Muscle layer of colon (tissue), 2 donors: ENCODE measurements around the gene DENND1A.
"Not testable (repeated sequence)": the region's sequence is repeated elsewhere in the genome, so short reads cannot be mapped to it uniquely, and the experiment has no call there.

Experiments used
- H3K27ac ChIP-seq: one replicate; pipeline ENCODE4 v1.7.0; 2013; ENCODE audit warnings: low read depth, mild to moderate bottlenecking, low read length, moderate library complexity
- H3K27me3 ChIP-seq, 2 donors: one replicate each; pipeline ENCODE4 v1.7.0; 2013; ENCODE audit warnings: low read length in 2 of 2, mild to moderate bottlenecking in 2 of 2; ENCODE audit not compliant: insufficient read depth in 2 of 2, control insufficient read depth in 1 of 2
- H3K36me3 ChIP-seq: one replicate; pipeline ENCODE4 v1.7.0; 2013; ENCODE audit warnings: mild to moderate bottlenecking, low read length; ENCODE audit not compliant: insufficient read depth
- H3K4me1 ChIP-seq: one replicate; pipeline ENCODE4 v1.7.0; 2013; ENCODE audit warnings: mild to moderate bottlenecking, low read length; ENCODE audit not compliant: insufficient read depth
- H3K4me3 ChIP-seq, 2 donors: one replicate each; pipeline ENCODE4 v1.7.0; 2013; ENCODE audit warnings: low read length in 2 of 2, low read depth in 1 of 2, mild to moderate bottlenecking in 1 of 2, moderate library complexity in 1 of 2
- H3K9ac ChIP-seq: one replicate; pipeline ENCODE4 v1.7.0; 2013; ENCODE audit warnings: low read length
- H3K9me3 ChIP-seq: one replicate; pipeline ENCODE4 v1.7.0; 2013; ENCODE audit warnings: mild to moderate bottlenecking, low read length
- donor health status: abdominal sarcoma.
- donor health status: Adenocarcinoma of cecum.

DENND1A gene

DNA sequence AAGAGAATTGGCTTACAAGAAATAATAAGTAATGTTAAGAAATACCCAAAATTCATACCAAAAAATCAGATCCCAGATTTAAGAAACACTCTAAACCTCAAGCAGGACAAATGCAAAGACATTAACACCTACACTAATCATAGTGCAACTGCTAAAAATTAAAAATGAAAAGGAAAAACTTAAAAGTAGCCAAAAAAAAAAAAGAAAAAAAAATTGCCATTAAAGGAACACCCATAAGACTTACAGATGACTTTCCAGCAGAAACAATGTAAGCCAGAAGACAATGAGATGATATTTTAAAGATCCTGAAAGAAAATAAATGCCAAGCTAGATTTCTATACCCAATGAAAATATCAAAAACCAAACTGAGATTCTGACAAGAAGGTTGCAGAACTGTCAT lies 101.5 kb downstream of the DENND1A start:
- no peaks in the 10 kb centered on the region for H3K27me3 ChIP-seq
- no peaks in the 10 kb centered on the region for H3K4me1 ChIP-seq
- H3K9me3 ChIP-seq: peaks cover 6% of the 10 kb centered on the region
- no peak overlapping the region for H3K27ac ChIP-seq
- no peak overlapping the region for H3K9ac ChIP-seq
- no peak overlapping the region for H3K4me3 ChIP-seq
- H3K36me3 ChIP-seq: no peaks in the 10 kb centered on the region

GRCh38 chr9:123825342-123826060 lies 104.4 kb downstream of the DENND1A start:
- H3K27ac ChIP-seq: no peak overlapping the region
- peaks cover 6% of the 10 kb centered on the region for H3K9me3 ChIP-seq
- H3K36me3 ChIP-seq: no peaks in the 10 kb centered on the region
- no peak overlapping the region for H3K4me3 ChIP-seq
- H3K27me3 ChIP-seq: no peaks in the 10 kb centered on the region
- peaks cover 6% of the 10 kb centered on the region for H3K4me1 ChIP-seq
- H3K9ac ChIP-seq: no peak overlapping the region

- no peak overlapping the region for H3K9ac ChIP-seq
- H3K27ac ChIP-seq: no peak overlapping the region
- peaks cover 5% of the 10 kb centered on the region for H3K9me3 ChIP-seq
- H3K27me3 ChIP-seq: no peaks in the 10 kb centered on the region
- H3K4me3 ChIP-seq: no peak overlapping the region
- H3K36me3 ChIP-seq: no peaks in the 10 kb centered on the region
- peaks cover 6% of the 10 kb centered on the region for H3K4me1 ChIP-seq
Measured at GRCh38 chr9:123823194-123823947, 106.6 kb downstream of the DENND1A start.

GRCh38 chr9:123821619-123822018 lies 108.3 kb downstream of the DENND1A start:
- Histone ChIP-seq H3K27me3 (no peaks in the 10 kb centered on the region), H3K27ac (no peak overlapping the region), H3K9ac (no peak overlapping the region), H3K4me1 (peaks cover 6% of the 10 kb centered on the region), H3K36me3 (no peaks in the 10 kb centered on the region), H3K9me3 (no peaks in the 10 kb centered on the region), H3K4me3 (no peak overlapping the region)

DNA sequence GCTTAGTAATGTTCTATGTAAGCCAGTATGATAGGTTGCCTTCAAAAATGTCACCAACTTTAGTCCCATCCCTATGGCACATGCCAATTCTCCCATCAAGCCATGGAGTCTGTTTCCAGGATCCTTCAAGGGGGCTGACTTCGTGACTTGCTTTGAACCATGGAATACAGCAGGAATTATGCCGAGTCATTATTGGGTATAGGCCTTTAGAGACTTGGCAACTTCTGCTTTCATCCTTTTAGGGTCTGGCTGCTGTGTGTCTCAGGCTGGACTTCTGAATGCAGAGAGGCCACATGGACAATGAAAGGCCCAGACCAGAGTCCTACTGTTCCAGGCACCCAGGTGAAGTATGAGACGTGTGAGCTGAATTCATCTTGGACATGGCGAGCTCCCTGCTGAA lies 109.8 kb downstream of the DENND1A start:
- H3K27ac ChIP-seq: no peak overlapping the region
- H3K36me3 ChIP-seq: no peaks in the 10 kb centered on the region
- H3K9ac ChIP-seq: no peak overlapping the region
- peaks cover 6% of the 10 kb centered on the region for H3K4me1 ChIP-seq
- no peak overlapping the region for H3K4me3 ChIP-seq
- no peaks in the 10 kb centered on the region for H3K9me3 ChIP-seq
- no peaks in the 10 kb centered on the region for H3K27me3 ChIP-seq

DNA sequence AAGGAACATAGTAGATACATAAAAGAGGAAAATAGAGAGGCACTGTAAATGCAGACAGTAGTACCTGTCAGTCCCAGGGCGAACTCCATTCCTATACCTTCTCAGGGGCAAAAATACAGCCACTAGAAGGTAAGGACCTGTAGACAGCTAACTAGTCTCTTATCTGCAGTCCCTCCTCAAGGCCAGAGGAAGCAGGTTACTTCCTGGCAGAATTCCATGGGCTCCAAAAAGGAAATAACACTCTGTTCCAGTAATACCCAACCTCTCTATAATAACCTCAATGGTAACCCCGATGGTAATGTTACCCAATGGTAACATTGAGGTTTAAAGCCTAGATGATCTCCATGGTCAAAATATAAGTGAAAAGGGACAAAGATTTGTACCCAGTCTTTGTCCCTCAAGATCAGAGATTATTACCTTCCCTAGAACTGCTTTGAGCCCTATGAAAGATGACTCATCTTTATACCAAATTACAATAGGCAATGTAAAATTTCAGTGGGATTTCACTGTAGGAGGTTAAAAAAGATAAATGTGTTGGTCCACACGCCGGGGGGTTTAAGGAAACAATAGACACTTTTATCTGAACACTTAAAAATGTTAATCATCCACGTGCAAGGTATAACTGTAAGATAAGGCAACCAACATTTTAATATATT lies 113.0 kb downstream of the DENND1A start:
- no peak overlapping the region for H3K27ac ChIP-seq
- H3K4me3 ChIP-seq: no peak overlapping the region
- no peak overlapping the region for H3K9ac ChIP-seq
- no peaks in the 10 kb centered on the region for H3K27me3 ChIP-seq
- H3K36me3 ChIP-seq: no peaks in the 10 kb centered on the region
- H3K9me3 ChIP-seq: no peaks in the 10 kb centered on the region
- H3K4me1 ChIP-seq: peaks cover 6% of the 10 kb centered on the region

DNA sequence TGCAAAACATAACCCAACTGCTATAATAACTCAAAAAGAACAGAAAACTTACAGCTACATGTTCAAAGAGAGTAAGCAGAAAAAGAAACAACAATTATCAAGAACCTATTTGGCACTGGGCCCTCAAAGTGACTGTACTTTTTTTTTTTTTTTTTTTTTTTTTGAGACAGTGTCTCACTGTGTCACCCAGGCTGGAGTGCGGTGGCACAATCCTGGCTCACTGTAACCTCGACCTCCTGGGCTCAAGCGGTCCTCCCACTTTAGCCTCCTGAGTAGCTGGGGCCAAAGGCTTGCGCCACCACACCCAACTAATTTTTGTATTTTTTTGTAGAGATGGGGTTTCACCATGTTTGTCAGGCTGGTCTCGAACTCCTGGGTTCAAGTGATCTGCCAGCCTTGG lies 114.1 kb downstream of the DENND1A start:
- not testable (repeated sequence) for H3K27ac ChIP-seq, H3K4me3 ChIP-seq, H3K9ac ChIP-seq, H3K27me3 ChIP-seq, H3K36me3 ChIP-seq, H3K4me1 ChIP-seq, H3K9me3 ChIP-seq

GRCh38 chr9:123814496-123814895 lies 115.4 kb downstream of the DENND1A start:
- no peak overlapping the region for H3K4me3 ChIP-seq
- H3K27ac ChIP-seq: no peak overlapping the region
- H3K9me3 ChIP-seq: no peaks in the 10 kb centered on the region
- H3K36me3 ChIP-seq: no peaks in the 10 kb centered on the region
- no peaks in the 10 kb centered on the region for H3K27me3 ChIP-seq
- no peak overlapping the region for H3K9ac ChIP-seq
- H3K4me1 ChIP-seq: no peaks in the 10 kb centered on the region

- Histone ChIP-seq H3K27ac (no peak overlapping the region), H3K4me1 (no peaks in the 10 kb centered on the region), H3K27me3 (no peaks in the 10 kb centered on the region), H3K9ac (no peak overlapping the region), H3K36me3 (no peaks in the 10 kb centered on the region), H3K4me3 (no peak overlapping the region), H3K9me3 (no peaks in the 10 kb centered on the region)
Measured at GRCh38 chr9:123812984-123813383, 116.9 kb downstream of the DENND1A start.

GRCh38 chr9:123807251-123807650 lies 122.7 kb downstream of the DENND1A start:
- H3K36me3 ChIP-seq: no peaks in the 10 kb centered on the region
- no peak overlapping the region for H3K4me3 ChIP-seq
- H3K9ac ChIP-seq: no peak overlapping the region
- H3K27me3 ChIP-seq: no peaks in the 10 kb centered on the region
- no peaks in the 10 kb centered on the region for H3K4me1 ChIP-seq
- H3K9me3 ChIP-seq: no peaks in the 10 kb centered on the region
- no peak overlapping the region for H3K27ac ChIP-seq

DNA sequence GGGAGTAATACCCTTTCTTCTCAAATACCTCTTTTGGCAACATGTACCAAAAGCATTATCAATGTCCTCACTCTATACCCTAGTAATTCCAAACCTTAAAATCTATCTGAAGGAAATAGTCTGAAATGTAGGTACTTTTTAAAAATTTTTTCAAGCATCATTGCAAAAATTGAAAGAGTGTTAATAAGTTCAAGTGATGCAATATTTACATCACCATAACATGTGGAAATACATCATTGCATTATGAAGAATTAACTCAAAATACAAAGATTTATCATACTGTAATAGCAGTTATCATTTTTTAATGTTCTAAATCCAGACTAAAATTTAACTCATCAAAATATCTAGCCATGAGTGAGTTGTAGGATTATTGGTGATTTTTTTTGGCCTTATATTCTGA lies 123.1 kb downstream of the DENND1A start:
- no peaks in the 10 kb centered on the region for H3K36me3 ChIP-seq
- no peaks in the 10 kb centered on the region for H3K4me1 ChIP-seq
- H3K27me3 ChIP-seq: no peaks in the 10 kb centered on the region
- no peak overlapping the region for H3K9ac ChIP-seq
- H3K9me3 ChIP-seq: no peaks in the 10 kb centered on the region
- H3K4me3 ChIP-seq: no peak overlapping the region
- H3K27ac ChIP-seq: no peak overlapping the region
